Lung (tissue), 12 donors: Measurements from ENCODE around the gene HOXA6. TPM values are rescaled to one million over a fixed set of nuclear protein-coding genes. Genes with fewer than 3 reads are reported as not detected.
A peak's percentile ranks its signal among the peaks of the same experiment; 100 is the strongest.

Source experiments
- ATAC-seq: fragments of 200-7000 bp; cut with Tn5 transposase; one replicate; pipeline ENCODE4 v1.9.1; 2020; ENCODE audit warnings: moderate number of reproducible peaks; ENCODE audit not compliant: insufficient read depth, low FRiP score
- DNase-seq, 3 donors: peaks; one replicate each; pipeline ENCODE4 v3.0.0-alpha.2; 2013 to 2017
- H3K27ac ChIP-seq, 2 donors: one replicate each; pipeline ENCODE4 v1.5.1; 2013; ENCODE audit warnings: mild to moderate bottlenecking in 2 of 2, moderate library complexity in 2 of 2, control low read depth in 1 of 2, inconsistent platforms in 1 of 2, low read depth in 1 of 2, low read length in 1 of 2
- H3K27me3 ChIP-seq, 3 donors: one replicate each; pipeline ENCODE4 v1.5.1; 2013; ENCODE audit warnings: low read length in 2 of 3; ENCODE audit not compliant: control insufficient read depth in 3 of 3, insufficient read depth in 3 of 3
- H3K36me3 ChIP-seq, 4 donors: one replicate each; pipeline ENCODE4 v1.5.1; 2013; ENCODE audit warnings: low read length in 4 of 4, mild to moderate bottlenecking in 1 of 4, moderate library complexity in 1 of 4; ENCODE audit not compliant: control insufficient read depth in 4 of 4, insufficient read depth in 4 of 4
- H3K4me1 ChIP-seq, 5 donors: one replicate each; pipeline ENCODE4 v1.5.1; 2013; ENCODE audit warnings: low read length in 5 of 5, mild to moderate bottlenecking in 2 of 5, moderate library complexity in 1 of 5; ENCODE audit not compliant: control insufficient read depth in 5 of 5, insufficient read depth in 5 of 5
- H3K4me3 ChIP-seq: one replicate; pipeline ENCODE4 v1.5.1; 2013; ENCODE audit warnings: mild to moderate bottlenecking, control low read depth, moderate library complexity
- H3K9ac ChIP-seq, 2 donors: one replicate each; pipeline ENCODE4 v1.5.1; 2013; ENCODE audit warnings: low read length in 2 of 2, control low read depth in 1 of 2; ENCODE audit not compliant: insufficient read depth in 1 of 2
- H3K9me3 ChIP-seq, 4 donors: one replicate each; pipeline ENCODE4 v1.5.1; 2013; ENCODE audit warnings: low read length in 3 of 4, mild to moderate bottlenecking in 1 of 4, moderate library complexity in 1 of 4; ENCODE audit not compliant: control insufficient read depth in 4 of 4, insufficient read depth in 3 of 4
- CTCF ChIP-seq: IDR thresholded peaks from 2 replicates; pipeline ENCODE4 v1.5.1; 2012; ENCODE audit warnings: mild to moderate bottlenecking; ENCODE audit errors: control extremely low read depth, extremely low read depth
- WGBS, 2 donors: extraction: QIAGEN DNeasy Blood & Tissue Kit; methylation state at CpG; one replicate each; pipeline ENCODE4 v1.1.7; 2013; 5-methylcytosine and 5-hydroxymethylcytosine counted together
- polyA plus RNA-seq, 2 donors: library from polyadenylated mRNA; stranded (reverse); fragments of 200-250 nt; gene quantifications; one replicate each; pipeline ENCODE4 v1.2.1, GENCODE V29; 2013
- total RNA-seq, 2 donors: library from RNA; depleted of rRNA in 1 of 2; stranded (reverse); fragments of >200 nt in 1 of 2; gene quantifications; one replicate each; pipeline ENCODE4 v1.2.1, GENCODE V29; 2014 to 2021
- donor health status: control.
- donor health status: control.
- donor health status: Bipolar disorder and iron deficiency.
- donor health status: healthy.
- donor health status: DM: yes; HTN: yes; CAD: no.

Gene HOXA6
- total and polyA plus RNA-seq, 4 donors, result 0.49 to 7.7 (median 2.8) TPM

GRCh38 chr7:27162561-27163287 is 15.2 kb upstream of the HOXA6 start:
- no peaks in the 10 kb centered on the region for H3K36me3 ChIP-seq
- no peaks in the 10 kb centered on the region for H3K9me3 ChIP-seq
- H3K4me3 ChIP-seq, result no peak overlapping the region
- H3K9ac ChIP-seq, result no peak overlapping the region
- no peak for TF ChIP-seq CTCF
- no peak overlapping the region for H3K27ac ChIP-seq
- H3K27me3 ChIP-seq, result peaks cover 3 to 94% (median 81%) of the 10 kb centered on the region in 3 donors
- WGBS, 2 donors, result 48 to 61% methylated on average over 7 of the region's 7 CpGs
- ATAC-seq, result no peak
- DNase-seq, result no peak
- H3K4me1 ChIP-seq, result peaks cover 0 to 21% (median 5%) of the 10 kb centered on the region in 5 donors

GRCh38 chr7:27161721-27162560 is 14.4 kb upstream of the HOXA6 start:
- Histone ChIP-seq H3K9me3 (no peaks in the 10 kb centered on the region), H3K9ac (no peak overlapping the region), H3K27ac (no peak overlapping the region), H3K4me3 (no peak overlapping the region), H3K4me1 (peaks cover 0 to 24% (median 5%) of the 10 kb centered on the region in 5 donors), H3K27me3 (peaks cover 3 to 94% (median 81%) of the 10 kb centered on the region in 3 donors), H3K36me3 (no peaks in the 10 kb centered on the region)
- no peak for TF ChIP-seq CTCF
- no peak for ATAC-seq
- WGBS, 2 donors, result 37 to 43% methylated on average over 27 to 30 of the region's 30 CpGs
- no peak for DNase-seq

- Histone ChIP-seq H3K36me3 (no peaks in the 10 kb centered on the region), H3K9me3 (no peaks in the 10 kb centered on the region), H3K27me3 (peaks cover 3 to 93% (median 76%) of the 10 kb centered on the region in 3 donors), H3K27ac (no peak overlapping the region), H3K4me3 (no peak overlapping the region), H3K9ac (peak overlapping the region in 1 of 2 donors; percentile 65), H3K4me1 (peaks cover 0 to 24% (median 5%) of the 10 kb centered on the region in 5 donors)
- WGBS, 2 donors, result 4 to 14% methylated on average over 24 to 27 of the region's 27 CpGs
- DNase-seq (no peak), ATAC-seq (no peak)
- TF ChIP-seq CTCF, result no peak
Measured at GRCh38 chr7:27161214-27161720, 13.7 kb upstream of the HOXA6 start.
